Esophagus squamous epithelium (tissue), 5 donors: ENCODE results near the gene ABCA12. TPM values are rescaled to one million over a fixed set of nuclear protein-coding genes. Genes with fewer than 3 reads are reported as not detected.

Source experiments
- DNase-seq: peaks from one replicate; lab custom pipeline; 2025; lab: John Stamatoyannopoulos, UW
- H3K27ac ChIP-seq, 4 donors: fragments of 200-600 bp; sonication (generic); one replicate each; pipeline ENCODE4 v1.5.1; 2016 to 2019; ENCODE audit warnings: mild to moderate bottlenecking in 1 of 4
- H3K27me3 ChIP-seq, 4 donors: fragments of 200-600 bp; sonication (generic); 1 replicate in 3 of 4; 2 replicates in 1 of 4; pipeline versions ENCODE4 v1.5.1 to v1.6.0; 2017 to 2021; ENCODE audit warnings: antibody characterized with exemption in 1 of 4
- H3K36me3 ChIP-seq, 3 donors: fragments of 200-600 bp; sonication (generic); one replicate each; pipeline ENCODE4 v1.5.1; 2016 to 2019
- H3K4me1 ChIP-seq, 3 donors: fragments of 200-600 bp; sonication (generic); one replicate each; pipeline ENCODE4 v1.5.1; 2017 to 2019
- H3K4me3 ChIP-seq, 4 donors: fragments of 200-600 bp; sonication (generic); 1 replicate in 3 of 4; 2 replicates in 1 of 4; pipeline ENCODE4 v1.5.1; 2016 to 2019; ENCODE audit warnings: mild to moderate bottlenecking in 2 of 4, moderate library complexity in 1 of 4
- H3K9me3 ChIP-seq, 3 donors: fragments of 200-600 bp; sonication (generic); one replicate each; pipeline ENCODE4 v1.5.1; 2016 to 2019
- CTCF ChIP-seq, 6 experiments: fragments of 450-650 bp in 4 of 6; fragments of 200-600 bp in 2 of 6; sonication (generic) in 2 of 6; IDR thresholded peaks; one replicate each; pipeline ENCODE4 v1.5.1; 2016 to 2019; ENCODE audit warnings: antibody characterized with exemption in 6 of 6, mild to moderate bottlenecking in 4 of 6, moderate library complexity in 4 of 6
- POLR2A ChIP-seq, 4 donors: fragments of 450-650 bp; IDR thresholded peaks; one replicate each; pipeline ENCODE4 v1.6.1; 2017; ENCODE audit warnings: antibody characterized with exemption in 4 of 4, mild to moderate bottlenecking in 4 of 4, moderate library complexity in 3 of 4
- WGBS, 2 donors: methylation state at CpG; one replicate each; pipeline ENCODE4 v1.1.5; 2018; 5-methylcytosine and 5-hydroxymethylcytosine counted together
- intact Hi-C: fragments of 100-400 bp; cut with DNase I; formaldehyde crosslinking; loops from one replicate; pipeline ENCODE4 v1.15.0; 2022
- total RNA-seq, 4 donors: library from RNA; depleted of rRNA; stranded (reverse); fragments of >200 nt; gene quantifications; one replicate each; pipeline ENCODE4 v1.1.0, GENCODE V29; 2016
- donor health status: DM: yes; HTN: yes; CAD: no.

The ABCA12 gene
- total RNA-seq, 4 donors from 2014 or later = 1.5 to 45.7 (median 3.8) TPM

GRCh38 chr2:215105607-215106354 lies 32.6 kb downstream of the ABCA12 start:
- no peaks in the 10 kb centered on the region for H3K9me3 ChIP-seq
- 31 to 39% methylated on average over 5 of the region's 5 CpGs for WGBS, 2 donors
- no peak overlapping the region for H3K4me3 ChIP-seq
- intact Hi-C loops = no loop called here
- DNase-seq = no peak
- H3K27me3 ChIP-seq = no peaks in the 10 kb centered on the region
- peak overlapping the region; percentile 10 to 69 (median 36) for H3K27ac ChIP-seq
- no peaks in the 10 kb centered on the region for H3K36me3 ChIP-seq
- TF ChIP-seq POLR2A (IDR thresholded peaks at IDR 0.05) (no peak), CTCF (IDR thresholded peaks at IDR 0.05) (no peak)
- H3K4me1 ChIP-seq = peaks cover 4 to 50% (median 8%) of the 10 kb centered on the region in 3 donors

- Histone ChIP-seq H3K4me3 (no peak overlapping the region), H3K27ac (no peak overlapping the region), H3K4me1 (peaks cover 4 to 53% (median 8%) of the 10 kb centered on the region in 3 donors), H3K27me3 (no peaks in the 10 kb centered on the region), H3K9me3 (no peaks in the 10 kb centered on the region), H3K36me3 (no peaks in the 10 kb centered on the region)
- TF ChIP-seq POLR2A (IDR thresholded peaks at IDR 0.05) (no peak), CTCF (IDR thresholded peaks at IDR 0.05) (no peak)
- DNase-seq = no peak
- intact Hi-C loops = no loop called here
- 51 to 52% methylated on average over 3 to 4 of the region's 4 CpGs for WGBS, 2 donors
These were observed 34.2 kb downstream of the ABCA12 start for GRCh38 chr2:215104226-215104625.

DNA sequence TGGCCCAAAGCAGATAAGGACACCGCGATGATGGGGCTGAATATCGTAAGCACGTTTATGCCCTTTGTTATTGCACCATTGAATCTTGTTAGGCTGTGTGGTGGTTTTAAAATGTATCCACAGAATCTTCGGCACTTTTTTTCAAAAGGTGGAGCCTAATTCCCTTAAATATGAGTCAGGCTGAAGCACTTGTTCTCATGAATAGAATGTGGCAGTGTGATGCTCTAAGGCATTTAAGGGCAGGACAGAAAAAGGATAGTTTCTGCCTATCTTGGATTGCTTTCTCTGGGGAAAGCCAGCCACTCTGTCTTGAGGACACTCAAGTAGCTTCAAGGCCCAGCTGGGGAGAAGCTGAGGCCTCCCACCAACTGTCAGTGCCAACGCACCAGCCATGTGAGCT lies 39.6 kb downstream of the ABCA12 start:
- Histone ChIP-seq H3K4me3 (no peak overlapping the region), H3K4me1 (peaks cover 0 to 19% (median 0%) of the 10 kb centered on the region in 3 donors), H3K9me3 (peaks cover 0 to 9% (median 0%) of the 10 kb centered on the region in 3 donors), H3K27me3 (no peaks in the 10 kb centered on the region), H3K27ac (no peak overlapping the region), H3K36me3 (no peaks in the 10 kb centered on the region)
- intact Hi-C loops = no loop called here
- no peak for DNase-seq
- TF ChIP-seq CTCF (IDR thresholded peaks at IDR 0.05) (no peak), POLR2A (IDR thresholded peaks at IDR 0.05) (no peak)
- WGBS, 2 donors = 67 to 77% methylated on average over 6 of the region's 6 CpGs

DNA sequence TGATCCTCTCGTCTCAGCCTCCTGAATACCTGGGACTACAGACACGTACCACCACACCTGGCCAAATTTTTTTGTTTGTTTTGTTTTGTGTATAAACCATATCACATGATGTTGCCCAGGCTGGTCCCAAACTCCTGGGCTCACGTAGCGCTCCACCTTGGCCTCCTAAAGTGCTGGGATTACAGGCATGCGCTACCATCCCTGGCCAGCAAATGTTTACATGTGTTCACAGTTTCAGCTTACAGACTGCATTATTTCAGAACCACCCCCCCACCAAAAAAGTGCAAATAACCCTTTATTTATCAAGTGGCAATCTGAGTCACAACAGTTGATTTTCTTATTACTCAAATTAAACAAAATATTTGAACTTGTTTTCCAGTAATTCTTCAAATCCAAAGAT lies 54.3 kb downstream of the ABCA12 start:
- no peak overlapping the region for H3K27ac ChIP-seq
- H3K27me3 ChIP-seq = no peaks in the 10 kb centered on the region
- H3K4me1 ChIP-seq = no peaks in the 10 kb centered on the region
- H3K36me3 ChIP-seq = no peaks in the 10 kb centered on the region
- 89 to 93% methylated on average over 5 of the region's 5 CpGs for WGBS, 2 donors
- H3K9me3 ChIP-seq = no peaks in the 10 kb centered on the region
- no peak overlapping the region for H3K4me3 ChIP-seq
- no peak for DNase-seq
- TF ChIP-seq POLR2A (IDR thresholded peaks at IDR 0.05) (no peak), CTCF (IDR thresholded peaks at IDR 0.05) (no peak)
- intact Hi-C loops = no loop called here

GRCh38 chr2:215083146-215083545 lies 55.3 kb downstream of the ABCA12 start:
- TF ChIP-seq CTCF (IDR thresholded peaks at IDR 0.05) (no peak), POLR2A (IDR thresholded peaks at IDR 0.05) (no peak)
- H3K9me3 ChIP-seq = no peaks in the 10 kb centered on the region
- no peak overlapping the region for H3K4me3 ChIP-seq
- no peaks in the 10 kb centered on the region for H3K27me3 ChIP-seq
- WGBS, 2 donors = 87 to 90% methylated on average over 4 of the region's 4 CpGs
- DNase-seq = no peak
- no peaks in the 10 kb centered on the region for H3K4me1 ChIP-seq
- no peak overlapping the region for H3K27ac ChIP-seq
- intact Hi-C loops = no loop called here
- H3K36me3 ChIP-seq = no peaks in the 10 kb centered on the region
